GM23338 (cell line): ENCODE measurements around the gene PAX5. TPM values are rescaled to one million over a fixed set of nuclear protein-coding genes. Genes with fewer than 3 reads are reported as not detected.

Source experiments
- ATAC-seq: fragments of 200-7000 bp; cut with Tn5 transposase; 3 replicates; pipeline ENCODE4 v1.9.1; 2020
- DNase-seq: peaks from one replicate; pipeline ENCODE4 v3.0.0-alpha.2; 2015; ENCODE audit warnings: low spot score
- H2AFZ ChIP-seq: fragments of 200-600 bp; sonication (generic); 2 replicates; pipeline ENCODE4 v1.8.0; 2016; ENCODE audit warnings: antibody characterized with exemption, mild to moderate bottlenecking, moderate library complexity
- H3F3A ChIP-seq: fragments of 200-600 bp; sonication (generic); replicated peaks from 2 replicates; pipeline ENCODE4 v1.8.0; 2017; ENCODE audit warnings: antibody characterized with exemption, mixed run types, low read depth
- H3K27ac ChIP-seq: fragments of 200-600 bp; sonication (generic); 2 replicates; pipeline ENCODE4 v1.6.1; 2016; ENCODE audit warnings: low read depth
- H3K27me3 ChIP-seq: fragments of 200-600 bp; sonication (generic); 2 replicates; pipeline ENCODE4 v1.8.0; 2016; ENCODE audit warnings: mild to moderate bottlenecking, mixed run types, moderate library complexity; ENCODE audit not compliant: insufficient read depth
- H3K36me3 ChIP-seq: fragments of 200-600 bp; sonication (generic); 2 replicates; pipeline ENCODE4 v1.8.0; 2016; ENCODE audit warnings: mild to moderate bottlenecking; ENCODE audit not compliant: insufficient read depth
- H3K4me1 ChIP-seq: fragments of 200-600 bp; sonication (generic); 2 replicates; pipeline ENCODE4 v1.8.0; 2016; ENCODE audit warnings: mild to moderate bottlenecking, moderate library complexity; ENCODE audit not compliant: insufficient read depth
- H3K4me2 ChIP-seq: fragments of 200-600 bp; sonication (generic); 2 replicates; pipeline ENCODE4 v1.7.1; 2017; ENCODE audit warnings: mixed run types
- H3K4me3 ChIP-seq: fragments of 200-600 bp; sonication (generic); 2 replicates; pipeline ENCODE4 v1.6.1; 2016; ENCODE audit warnings: mixed run types
- H3K79me2 ChIP-seq: fragments of 200-600 bp; sonication (generic); replicated peaks from 2 replicates; pipeline ENCODE4 v1.8.0; 2017; ENCODE audit warnings: mild to moderate bottlenecking; ENCODE audit not compliant: insufficient read depth
- H3K9me2 ChIP-seq: fragments of 200-600 bp; sonication (generic); 2 replicates; pipeline ENCODE4 v1.8.0; 2017; ENCODE audit not compliant: insufficient read depth
- H4K20me1 ChIP-seq: fragments of 200-600 bp; sonication (generic); replicated peaks from 2 replicates; pipeline ENCODE4 v1.8.0; 2017; ENCODE audit warnings: mild to moderate bottlenecking; ENCODE audit not compliant: insufficient read depth
- H3K27ac Mint-ChIP-seq: 2 replicates; pipeline ENCODE4 v1.8.0; 2020; ENCODE audit warnings: inconsistent platforms, mild to moderate bottlenecking, moderate library complexity, mixed read lengths
- H3K27me3 Mint-ChIP-seq: 3 replicates; pipeline ENCODE4 v1.8.0; 2022; ENCODE audit warnings: low read depth, mild to moderate bottlenecking, moderate library complexity, mixed read lengths, inconsistent platforms; ENCODE audit not compliant: insufficient read depth, poor library complexity
- H3K36me3 Mint-ChIP-seq: 3 replicates; pipeline ENCODE4 v1.8.0; 2021; ENCODE audit warnings: low read depth, mild to moderate bottlenecking, inconsistent platforms, moderate library complexity, mixed read lengths
- H3K4me1 Mint-ChIP-seq: 3 replicates; pipeline ENCODE4 v1.8.0; 2020; ENCODE audit warnings: mild to moderate bottlenecking, inconsistent platforms, mixed read lengths
- H3K4me3 Mint-ChIP-seq: 3 replicates; pipeline ENCODE4 v1.8.0; 2021; ENCODE audit warnings: moderate library complexity, mild to moderate bottlenecking, inconsistent platforms, mixed read lengths
- H3K9me3 Mint-ChIP-seq: 3 replicates; pipeline ENCODE4 v1.8.0; 2020; ENCODE audit warnings: moderate library complexity, mild to moderate bottlenecking, inconsistent platforms, mixed read lengths
- CREB1 ChIP-seq: fragments of 250-450 bp; sonication (Bioruptor Pico); IDR thresholded peaks from 2 replicates; pipeline ENCODE4 v1.5.0; 2020; ENCODE audit warnings: low read depth, mild to moderate bottlenecking, moderate library complexity
- CTCF ChIP-seq, 2 experiments: fragments of 200-600 bp in 1 of 2; sonication (generic) in 1 of 2; conservative IDR thresholded peaks; 2 replicates each; pipeline versions ENCODE4 v1.5.1 to v1.6.1; 2016 to 2017; ENCODE audit warnings: antibody characterized with exemption in 2 of 2, low read depth in 2 of 2, mild to moderate bottlenecking in 2 of 2, moderate library complexity in 1 of 2
- ETS1 ChIP-seq: IDR thresholded peaks from 2 replicates; pipeline ENCODE4 v1.6.1; 2016; ENCODE audit warnings: antibody characterized with exemption
- EZH2 ChIP-seq: fragments of 200-600 bp; sonication (generic); IDR thresholded peaks from one replicate; pipeline ENCODE4 v1.8.0; 2017; ENCODE audit warnings: antibody characterized with exemption, mild to moderate bottlenecking, low read depth; ENCODE audit not compliant: unreplicated experiment
- EZH2phosphoT487 ChIP-seq: fragments of 200-600 bp; sonication (generic); IDR thresholded peaks from one replicate; pipeline ENCODE4 v1.8.1; 2018; ENCODE audit warnings: antibody characterized with exemption; ENCODE audit not compliant: unreplicated experiment
- JUNB ChIP-seq: IDR thresholded peaks from one replicate; pipeline ENCODE4 v1.6.1; 2016; ENCODE audit warnings: antibody characterized with exemption; ENCODE audit not compliant: unreplicated experiment
- NANOG ChIP-seq: IDR thresholded peaks from 2 replicates; pipeline ENCODE4 v1.6.1; 2016; ENCODE audit warnings: antibody characterized with exemption, borderline replicate concordance
- POLR2AphosphoS5 ChIP-seq: IDR thresholded peaks from 2 replicates; pipeline ENCODE4 v1.6.1; 2016; ENCODE audit warnings: antibody characterized with exemption, low read depth
- REST ChIP-seq: IDR thresholded peaks from one replicate; pipeline ENCODE4 v1.6.1; 2018; ENCODE audit warnings: antibody characterized with exemption; ENCODE audit not compliant: unreplicated experiment
- STAT1 ChIP-seq: IDR thresholded peaks from one replicate; pipeline ENCODE4 v1.6.1; 2016; ENCODE audit warnings: antibody characterized with exemption; ENCODE audit not compliant: unreplicated experiment
- ZNF114 ChIP-seq: fragments of 250-450 bp; sonication (Bioruptor Pico); IDR thresholded peaks from 2 replicates; pipeline ENCODE4 v1.5.0; 2020; ENCODE audit warnings: mild to moderate bottlenecking, moderate library complexity
- ZNF331 ChIP-seq: fragments of 250-450 bp; sonication (Bioruptor Pico); IDR thresholded peaks from 2 replicates; pipeline ENCODE4 v1.5.0; 2020; ENCODE audit warnings: low read depth, mild to moderate bottlenecking, moderate library complexity
- ZNF462 ChIP-seq: fragments of 250-450 bp; sonication (Bioruptor Pico); IDR thresholded peaks from 2 replicates; pipeline ENCODE4 v1.5.0; 2020; ENCODE audit warnings: mild to moderate bottlenecking, moderate library complexity
- polyA plus RNA-seq: library from polyadenylated mRNA; unstranded; fragments of >200 nt; fragmentation: Nextera tagmentation; extraction: Ambion mirVana; gene quantifications from 2 replicates; pipeline ENCODE4 v1.2.1, GENCODE V29; 2016
- total RNA-seq: library from RNA; depleted of rRNA; stranded (reverse); fragments of >200 nt; shearing (Covaris generic); gene quantifications from 2 replicates; pipeline ENCODE4 v1.2.3, GENCODE V29; 2014

PAX5 gene
- total and polyA plus RNA-seq, 2 experiments from 2014 or later: 0.17 to 0.60 TPM

- no peaks in the 10 kb centered on the region for H3K36me3 Mint-ChIP-seq
- H3K27me3 Mint-ChIP-seq: peaks cover 5% of the 10 kb centered on the region
- no peak for ATAC-seq
These were observed 103.1 kb downstream of the PAX5 start for GRCh38 chr9:36930941-36931340.

More at GRCh38 chr9:36930941-36931340, 103.1 kb downstream of the PAX5 start:
- H3K4me1 Mint-ChIP-seq: no peaks in the 10 kb centered on the region
- no peak overlapping the region for H3K4me3 Mint-ChIP-seq
- Histone ChIP-seq H3K4me1 (no peaks in the 10 kb centered on the region), H3K27ac (no peak overlapping the region), H2AFZ (no peak overlapping the region), H3K4me3 (no peak overlapping the region), H3K4me2 (no peak overlapping the region), H4K20me1 (no peaks in the 10 kb centered on the region), H3K79me2 (no peaks in the 10 kb centered on the region), H3K9me2 (no peaks in the 10 kb centered on the region), H3F3A (no peaks in the 10 kb centered on the region), H3K27me3 (no peaks in the 10 kb centered on the region), H3K36me3 (no peaks in the 10 kb centered on the region)
- peaks cover 9% of the 10 kb centered on the region; the same call in 2 of the 3 replicates for H3K9me3 Mint-ChIP-seq
- TF ChIP-seq REST (no peak), ETS1 (no peak), CTCF (conservative IDR thresholded peaks at IDR 0.05; ENCODE audit: low read depth in 2 of 2) (no peak), NANOG (no peak), EZH2phosphoT487 (no peak), POLR2AphosphoS5 (no peak), ZNF462 (CRISPR knock-in tag) (no peak), JUNB (no peak), STAT1 (no peak), ZNF114 (CRISPR knock-in tag) (no peak), ZNF331 (no peak), EZH2 (no peak), CREB1 (CRISPR knock-in tag) (no peak)
- no peak for DNase-seq
- no peak overlapping the region for H3K27ac Mint-ChIP-seq
